ENCODE results near the gene ABHD5.
"Not testable (repeated sequence)": the region's sequence is repeated elsewhere in the genome, so short reads cannot be mapped to it uniquely, and the experiment has no call there.

ABHD5 gene

GRCh38 chr3:43676441-43676840, 14.3 kb upstream of the ABHD5 start:
- DNase-seq (ENCODE audit: low spot score) = no peak
- in situ Hi-C loops (cut with MboI; ENCODE audit: low pct_unique_long_range_greater_than_20kb, low sequenced_read_pairs, unreplicated experiment) = no loop called here
- no peak for TF ChIP-seq CTCF (IDR thresholded peaks at IDR 0.05; ENCODE audit: extremely low read depth, insufficient read depth, missing control alignments)

- in situ Hi-C loops (cut with MboI; ENCODE audit: low pct_unique_long_range_greater_than_20kb, low sequenced_read_pairs, unreplicated experiment) = not testable (repeated sequence)
Measured at GRCh38 chr3:43678375-43678774, 12.4 kb upstream of the ABHD5 start.

GRCh38 chr3:43678887-43679449, 11.8 kb upstream of the ABHD5 start:
- DNase-seq (ENCODE audit: low spot score); in situ Hi-C loops (cut with MboI; ENCODE audit: low pct_unique_long_range_greater_than_20kb, low sequenced_read_pairs, unreplicated experiment): not testable (repeated sequence)

More at GRCh38 chr3:43678375-43678774, 12.4 kb upstream of the ABHD5 start:
- DNase-seq (ENCODE audit: low spot score) = not testable (repeated sequence)

GRCh38 chr3:43680857-43681256, 9.9 kb upstream of the ABHD5 start:
- DNase-seq (ENCODE audit: low spot score); in situ Hi-C loops (cut with MboI; ENCODE audit: low pct_unique_long_range_greater_than_20kb, low sequenced_read_pairs, unreplicated experiment): not testable (repeated sequence)

- DNase-seq (ENCODE audit: low spot score) = no peak
- TF ChIP-seq CTCF (IDR thresholded peaks at IDR 0.05; ENCODE audit: extremely low read depth, insufficient read depth, missing control alignments) = no peak
- in situ Hi-C loops (cut with MboI; ENCODE audit: low pct_unique_long_range_greater_than_20kb, low sequenced_read_pairs, unreplicated experiment) = no loop called here
Measured at GRCh38 chr3:43684944-43685343, 5.8 kb upstream of the ABHD5 start.

GRCh38 chr3:43685921-43686320, 4.8 kb upstream of the ABHD5 start:
- TF ChIP-seq CTCF (IDR thresholded peaks at IDR 0.05; ENCODE audit: extremely low read depth, insufficient read depth, missing control alignments) = no peak
- no peak for DNase-seq (ENCODE audit: low spot score)
- in situ Hi-C loops (cut with MboI; ENCODE audit: low pct_unique_long_range_greater_than_20kb, low sequenced_read_pairs, unreplicated experiment) = no loop called here

- in situ Hi-C loops (cut with MboI; ENCODE audit: low pct_unique_long_range_greater_than_20kb, low sequenced_read_pairs, unreplicated experiment) = no loop called here
- DNase-seq (ENCODE audit: low spot score) = no peak
- TF ChIP-seq CTCF (IDR thresholded peaks at IDR 0.05; ENCODE audit: extremely low read depth, insufficient read depth, missing control alignments) = no peak
Measured at GRCh38 chr3:43686333-43686699, 4.4 kb upstream of the ABHD5 start.

GRCh38 chr3:43686700-43687498, 3.8 kb upstream of the ABHD5 start:
- in situ Hi-C loops (cut with MboI; ENCODE audit: low pct_unique_long_range_greater_than_20kb, low sequenced_read_pairs, unreplicated experiment) = no loop called here
- DNase-seq (ENCODE audit: low spot score) = no peak
- no peak for TF ChIP-seq CTCF (IDR thresholded peaks at IDR 0.05; ENCODE audit: extremely low read depth, insufficient read depth, missing control alignments)
